MM.1S (cell line): Measurements from ENCODE around the gene AGAP1.

Experiments used
- DNase-seq: peaks from one replicate; pipeline ENCODE4 v3.0.0-alpha.2; 2015
- H2AFZ ChIP-seq: fragments of 300-600 bp; sonication (generic); 2 replicates; pipeline ENCODE4 v1.6.0; 2016; ENCODE audit warnings: antibody characterized with exemption, low read length
- H3F3A ChIP-seq: fragments of 300-600 bp; sonication (generic); 2 replicates; pipeline ENCODE4 v1.6.1; 2016; ENCODE audit warnings: mild to moderate bottlenecking, antibody characterized with exemption, low read length, moderate library complexity, mixed read lengths; ENCODE audit not compliant: insufficient read depth
- H3K27ac ChIP-seq: fragments of 300-600 bp; sonication (generic); 2 replicates; pipeline ENCODE4 v1.5.1; 2016; ENCODE audit warnings: mild to moderate bottlenecking, low read length
- H3K27me3 ChIP-seq: fragments of 300-600 bp; sonication (generic); replicated peaks from 2 replicates; pipeline ENCODE4 v1.6.0; 2016; ENCODE audit warnings: low read length; ENCODE audit not compliant: insufficient read depth
- H3K36me3 ChIP-seq: fragments of 300-600 bp; sonication (generic); replicated peaks from 2 replicates; pipeline ENCODE4 v1.6.1; 2016; ENCODE audit warnings: mild to moderate bottlenecking, low read length, mixed read lengths; ENCODE audit not compliant: insufficient read depth
- H3K4me1 ChIP-seq: fragments of 300-600 bp; sonication (generic); 2 replicates; pipeline ENCODE4 v1.6.1; 2016; ENCODE audit warnings: low read length, mixed read lengths
- H3K4me2 ChIP-seq: fragments of 300-600 bp; sonication (generic); 2 replicates; pipeline ENCODE4 v1.6.0; 2016; ENCODE audit warnings: low read depth, low read length
- H3K4me3 ChIP-seq: fragments of 300-600 bp; sonication (generic); 2 replicates; pipeline ENCODE4 v1.5.1; 2016; ENCODE audit warnings: low read length, mixed read lengths
- H3K79me2 ChIP-seq: fragments of 300-600 bp; sonication (generic); 2 replicates; pipeline ENCODE4 v1.6.1; 2016; ENCODE audit warnings: mixed run types, low read length, mixed read lengths
- H3K9ac ChIP-seq: fragments of 300-600 bp; sonication (generic); 2 replicates; pipeline ENCODE4 v1.6.1; 2016; ENCODE audit warnings: low read length, mixed read lengths
- H3K9me2 ChIP-seq: fragments of 300-600 bp; sonication (generic); replicated peaks from 2 replicates; pipeline ENCODE4 v1.6.1; 2016; ENCODE audit warnings: mild to moderate bottlenecking, low read length, mixed read lengths; ENCODE audit not compliant: insufficient read depth
- H3K9me3 ChIP-seq: fragments of 300-600 bp; sonication (generic); replicated peaks from 2 replicates; pipeline ENCODE4 v1.6.1; 2016; ENCODE audit warnings: mild to moderate bottlenecking, low read length, mixed read lengths; ENCODE audit not compliant: insufficient read depth
- H4K20me1 ChIP-seq: fragments of 300-600 bp; sonication (generic); 2 replicates; pipeline ENCODE4 v1.6.1; 2016; ENCODE audit warnings: mild to moderate bottlenecking, low read length, moderate library complexity, mixed read lengths; ENCODE audit not compliant: insufficient read depth
- EZH2 ChIP-seq: fragments of 300-600 bp; sonication (generic); optimal IDR thresholded peaks from 2 replicates; pipeline ENCODE3; 2017; ENCODE audit warnings: low read depth, mild to moderate bottlenecking, antibody characterized with exemption, low read length, mixed read lengths
- EZH2phosphoT487 ChIP-seq: fragments of 300-600 bp; sonication (generic); IDR thresholded peaks from 2 replicates; pipeline ENCODE4 v1.6.1; 2018; ENCODE audit warnings: antibody characterized with exemption, low read length
- TF ChIP-seq, protein P1 (sequence below): fragments of 300-600 bp; sonication (generic); IDR thresholded peaks from 2 replicates; pipeline ENCODE4 v1.5.1; 2016; ENCODE audit warnings: antibody characterized with exemption, low read length, mixed read lengths

AGAP1 gene

DNA sequence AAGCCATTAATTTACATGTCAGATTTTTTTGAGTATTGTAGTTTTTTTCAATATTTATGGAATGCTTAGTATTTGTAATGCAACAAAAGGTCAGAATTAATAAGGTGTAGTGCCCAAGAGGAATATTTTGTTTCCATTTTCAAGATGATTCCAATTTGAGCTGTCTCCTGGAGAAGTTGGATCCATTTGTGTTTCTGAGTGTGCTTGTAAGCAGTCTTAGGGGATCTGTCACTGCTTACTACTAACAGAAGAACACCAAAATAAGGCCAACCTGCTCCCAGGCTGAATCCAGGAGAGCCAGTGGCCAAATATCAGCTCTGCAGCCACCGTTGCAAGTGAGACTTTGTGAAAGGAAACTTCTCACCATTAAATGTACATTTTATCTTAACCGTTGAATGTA lies 129.9 kb downstream of the AGAP1 start:
- no peak for DNase-seq
- Histone ChIP-seq H3K4me1 (no peaks in the 10 kb centered on the region), H3K79me2 (peaks cover 93% of the 10 kb centered on the region), H2AFZ (no peak overlapping the region), H3K27ac (no peak overlapping the region), H3K4me2 (no peak overlapping the region), H3K9me2 (no peaks in the 10 kb centered on the region), H3K9ac (no peak overlapping the region), H3K9me3 (no peaks in the 10 kb centered on the region), H3F3A (no peaks in the 10 kb centered on the region), H3K36me3 (no peaks in the 10 kb centered on the region), H4K20me1 (no peaks in the 10 kb centered on the region), H3K4me3 (no peak overlapping the region), H3K27me3 (no peaks in the 10 kb centered on the region)
- TF ChIP-seq, protein P1, sequence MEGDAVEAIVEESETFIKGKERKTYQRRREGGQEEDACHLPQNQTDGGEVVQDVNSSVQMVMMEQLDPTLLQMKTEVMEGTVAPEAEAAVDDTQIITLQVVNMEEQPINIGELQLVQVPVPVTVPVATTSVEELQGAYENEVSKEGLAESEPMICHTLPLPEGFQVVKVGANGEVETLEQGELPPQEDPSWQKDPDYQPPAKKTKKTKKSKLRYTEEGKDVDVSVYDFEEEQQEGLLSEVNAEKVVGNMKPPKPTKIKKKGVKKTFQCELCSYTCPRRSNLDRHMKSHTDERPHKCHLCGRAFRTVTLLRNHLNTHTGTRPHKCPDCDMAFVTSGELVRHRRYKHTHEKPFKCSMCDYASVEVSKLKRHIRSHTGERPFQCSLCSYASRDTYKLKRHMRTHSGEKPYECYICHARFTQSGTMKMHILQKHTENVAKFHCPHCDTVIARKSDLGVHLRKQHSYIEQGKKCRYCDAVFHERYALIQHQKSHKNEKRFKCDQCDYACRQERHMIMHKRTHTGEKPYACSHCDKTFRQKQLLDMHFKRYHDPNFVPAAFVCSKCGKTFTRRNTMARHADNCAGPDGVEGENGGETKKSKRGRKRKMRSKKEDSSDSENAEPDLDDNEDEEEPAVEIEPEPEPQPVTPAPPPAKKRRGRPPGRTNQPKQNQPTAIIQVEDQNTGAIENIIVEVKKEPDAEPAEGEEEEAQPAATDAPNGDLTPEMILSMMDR: no peak
- no peak for TF ChIP-seq EZH2
- TF ChIP-seq EZH2phosphoT487: no peak

DNA sequence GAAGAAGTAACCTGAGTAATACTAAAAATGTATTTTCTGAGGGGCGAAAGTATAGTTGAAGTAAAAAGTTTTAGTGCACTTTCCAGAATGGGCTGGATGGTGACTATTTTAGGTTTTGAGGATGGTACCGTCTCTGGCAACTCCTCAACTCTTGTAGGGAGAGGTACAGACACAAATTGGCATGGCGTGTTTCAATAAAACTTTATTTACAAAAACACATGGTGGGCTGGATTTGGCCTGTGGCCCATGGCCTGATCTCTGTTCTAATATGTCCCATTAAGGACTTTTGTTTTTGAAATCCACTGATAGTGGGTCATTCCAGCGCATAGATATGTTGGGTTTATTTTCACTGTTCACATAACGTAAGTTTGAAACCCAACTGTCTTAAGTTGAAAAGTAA lies 132.8 kb downstream of the AGAP1 start:
- H3K9me2 ChIP-seq: no peaks in the 10 kb centered on the region
- DNase-seq: no peak
- no peak overlapping the region for H3K4me3 ChIP-seq
- H3K79me2 ChIP-seq: peaks cover 93% of the 10 kb centered on the region
- no peaks in the 10 kb centered on the region for H3K27me3 ChIP-seq
- no peaks in the 10 kb centered on the region for H3K4me1 ChIP-seq
- no peaks in the 10 kb centered on the region for H3K36me3 ChIP-seq
- no peak overlapping the region for H3K4me2 ChIP-seq
- no peak overlapping the region for H3K27ac ChIP-seq
- no peaks in the 10 kb centered on the region for H4K20me1 ChIP-seq
- no peaks in the 10 kb centered on the region for H3K9me3 ChIP-seq
- TF ChIP-seq EZH2phosphoT487 (no peak), EZH2 (no peak)
- TF ChIP-seq, protein P1: no peak
- no peak overlapping the region for H3K9ac ChIP-seq
- H3F3A ChIP-seq: no peaks in the 10 kb centered on the region
- H2AFZ ChIP-seq: no peak overlapping the region

DNA sequence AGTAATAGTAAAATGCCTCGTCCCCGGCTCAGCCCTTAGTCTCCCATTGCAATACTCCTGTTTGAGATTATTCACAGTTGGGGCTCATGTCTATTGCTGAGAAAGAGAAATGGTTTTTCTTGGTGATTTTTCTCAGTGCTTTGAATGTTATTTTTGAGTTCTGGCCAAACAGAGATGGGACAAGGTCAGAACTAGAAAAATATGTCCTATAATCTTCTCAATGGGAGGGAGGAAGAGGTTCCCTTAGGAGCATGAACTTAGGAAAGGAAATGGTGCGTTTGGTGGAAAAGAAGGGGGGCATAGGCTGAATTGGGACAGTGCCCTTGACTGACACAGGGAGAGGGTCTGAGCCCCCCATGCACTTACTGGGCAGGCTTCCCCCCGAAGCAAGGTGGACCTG lies 133.8 kb downstream of the AGAP1 start:
- no peaks in the 10 kb centered on the region for H3K9me3 ChIP-seq
- H4K20me1 ChIP-seq: no peaks in the 10 kb centered on the region
- H3K4me1 ChIP-seq: no peaks in the 10 kb centered on the region
- no peak overlapping the region for H3K4me2 ChIP-seq
- no peak overlapping the region for H3K4me3 ChIP-seq
- H3K9me2 ChIP-seq: no peaks in the 10 kb centered on the region
- H3K27ac ChIP-seq: no peak overlapping the region
- TF ChIP-seq EZH2: no peak
- TF ChIP-seq, protein P1: no peak
- H3K79me2 ChIP-seq: peaks cover 93% of the 10 kb centered on the region
- no peaks in the 10 kb centered on the region for H3K36me3 ChIP-seq
- H3K27me3 ChIP-seq: no peaks in the 10 kb centered on the region
- H2AFZ ChIP-seq: no peak overlapping the region
- H3F3A ChIP-seq: no peaks in the 10 kb centered on the region
- DNase-seq: no peak
- no peak overlapping the region for H3K9ac ChIP-seq
